K562 (cell line): ENCODE data around the gene MLXIPL. TPM values are rescaled to one million over a fixed set of nuclear protein-coding genes. Genes with fewer than 3 reads are reported as not detected.

Source experiments
- CSDE1 ChIP-seq, 2 experiments: fragments of 450-650 bp; IDR thresholded peaks; 2 replicates each; pipeline ENCODE4 v1.6.1; 2016; ENCODE audit warnings: mild to moderate bottlenecking in 1 of 2
- ESRRA ChIP-seq: fragments of 450-650 bp; IDR thresholded peaks from 2 replicates; pipeline ENCODE4 v1.6.1; 2014; ENCODE audit warnings: low read depth, mild to moderate bottlenecking, moderate library complexity, borderline replicate concordance
- FIP1L1 ChIP-seq: fragments of 200-400 bp; formaldehyde crosslinking; IDR thresholded peaks from 2 replicates; pipeline ENCODE4 v1.6.1; 2018; ENCODE audit warnings: mild to moderate bottlenecking, low read depth, low read length; ENCODE audit not compliant: poor library complexity, severe bottlenecking
- FOXJ3 ChIP-seq: sonication (generic); formaldehyde crosslinking; IDR thresholded peaks from 2 replicates; pipeline ENCODE4 v1.4.0; 2020; ENCODE audit warnings: mild to moderate bottlenecking, missing genetic modification reagents
- GTF2E2 ChIP-seq: fragments of 200-800 bp; sonication (Bioruptor generic); IDR thresholded peaks from 2 replicates; pipeline ENCODE4 v1.6.1; 2016; ENCODE audit warnings: missing genetic modification characterization, missing compliant biosample characterization
- HBP1 ChIP-seq: fragments of 450-650 bp; formaldehyde crosslinking; IDR thresholded peaks from 2 replicates; pipeline ENCODE4 v1.4.0; 2022; ENCODE audit warnings: missing genetic modification characterization
- HMG20B ChIP-seq: fragments of 250-450 bp; sonication (Bioruptor Pico); IDR thresholded peaks from 2 replicates; pipeline ENCODE4 v1.5.0; 2021; ENCODE audit warnings: mild to moderate bottlenecking
- HMGN3 ChIP-seq: IDR thresholded peaks from 2 replicates; pipeline ENCODE4 v1.6.1; 2011; ENCODE audit warnings: borderline replicate concordance, low read depth, mild to moderate bottlenecking, mixed read lengths, low read length; ENCODE audit not compliant: insufficient read length; ENCODE audit errors: extremely low read depth
- HMGXB4 ChIP-seq: sonication (generic); formaldehyde crosslinking; IDR thresholded peaks from 2 replicates; pipeline ENCODE4 v1.8.1; 2023; ENCODE audit warnings: mild to moderate bottlenecking, missing genetic modification reagents
- JUN ChIP-seq, 2 experiments: sonication (generic) in 1 of 2; formaldehyde crosslinking in 1 of 2; IDR thresholded peaks; 2 replicates each; pipeline versions ENCODE4 v1.6.1 to v1.8.0; 2012 to 2022; ENCODE audit warnings: borderline replicate concordance in 2 of 2, mild to moderate bottlenecking in 2 of 2, improper control_type of control experiment in 1 of 2, low read depth in 1 of 2, low read length in 1 of 2, missing genetic modification reagents in 1 of 2
- MXD1 ChIP-seq: fragments of 250-450 bp; sonication (Bioruptor Pico); IDR thresholded peaks from 2 replicates; pipeline ENCODE4 v1.8.0; 2021; ENCODE audit warnings: borderline replicate concordance, mild to moderate bottlenecking, moderate library complexity; ENCODE audit not compliant: poor library complexity, severe bottlenecking
- NCOR1 ChIP-seq: fragments of 450-650 bp; IDR thresholded peaks from 2 replicates; pipeline ENCODE4 v1.6.1; 2016; ENCODE audit warnings: mild to moderate bottlenecking, moderate library complexity
- NONO ChIP-seq, 2 experiments: fragments of 200-400 bp in 1 of 2; fragments of 450-650 bp in 1 of 2; formaldehyde crosslinking in 1 of 2; IDR thresholded peaks; 2 replicates each; pipeline ENCODE4 v1.6.1; 2017; ENCODE audit warnings: low read depth in 2 of 2, mild to moderate bottlenecking in 2 of 2, moderate library complexity in 2 of 2, low read length in 1 of 2
- NRF1 ChIP-seq, 2 experiments: fragments of 450-650 bp; IDR thresholded peaks in 1 of 2; conservative IDR thresholded peaks in 1 of 2; 2 replicates each; pipeline ENCODE4 v1.6.1; 2014; ENCODE audit warnings: mild to moderate bottlenecking in 2 of 2
- PHF20 ChIP-seq: fragments of 450-650 bp; IDR thresholded peaks from 2 replicates; pipeline ENCODE4 v1.6.1; 2018; ENCODE audit not compliant: partially characterized antibody
- POLR2AphosphoS2 ChIP-seq: IDR thresholded peaks from 2 replicates; pipeline ENCODE4 v1.6.1; 2012; ENCODE audit warnings: low read length, improper control_type of control experiment
- POLR2B ChIP-seq: fragments of 450-650 bp; IDR thresholded peaks from 2 replicates; pipeline ENCODE4 v1.6.1; 2018; ENCODE audit warnings: low read depth; ENCODE audit not compliant: partially characterized antibody
- SMARCA5 ChIP-seq: fragments of 450-650 bp; IDR thresholded peaks from 2 replicates; pipeline ENCODE4 v1.6.1; 2016
- SUPT5H ChIP-seq: fragments of 450-650 bp; IDR thresholded peaks from 2 replicates; pipeline ENCODE4 v1.6.1; 2016
- ZBTB43 ChIP-seq: sonication (generic); formaldehyde crosslinking; IDR thresholded peaks from 2 replicates; pipeline ENCODE4 v1.8.0; 2023; ENCODE audit warnings: mild to moderate bottlenecking, missing genetic modification reagents
- ZNF12 ChIP-seq: sonication (generic); formaldehyde crosslinking; IDR thresholded peaks from 2 replicates; pipeline ENCODE4 v1.4.0; 2020; ENCODE audit warnings: mild to moderate bottlenecking, missing genetic modification reagents
- ZNF431 ChIP-seq: sonication (generic); formaldehyde crosslinking; IDR thresholded peaks from 2 replicates; pipeline ENCODE4 v1.8.0; 2022; ENCODE audit warnings: mild to moderate bottlenecking, missing genetic modification reagents
- polyA plus RNA-seq, 8 experiments: library from polyadenylated mRNA; depleted of rRNA in 4 of 8; stranded (reverse) in 5 of 8; unstranded in 3 of 8; fragments of >200 nt; fragmentation: Nextera tagmentation in 2 of 8; fragmentation: Illumina TruSeq in 1 of 8; extraction: Ambion mirVana in 2 of 8; extraction: Trizol in 1 of 8; gene quantifications; 2 replicates each; pipeline versions ENCODE4 v1.2.1 to v1.2.3, GENCODE V29; 2011 to 2014; ENCODE audit warnings: inconsistent platforms in 1 of 8, missing spikeins in 1 of 8
- total RNA-seq, 7 experiments: library from RNA; depleted of rRNA in 6 of 7; stranded (reverse); fragments of >200 nt in 6 of 7; fragmentation: Illumina TruSeq in 2 of 7; extraction: Trizol in 2 of 7; gene quantifications; 2 replicates each; pipeline versions ENCODE4 v1.2.1 to v1.2.3, GENCODE V29; 2011 to 2021; ENCODE audit warnings: low replicate concordance in 1 of 7

MLXIPL gene
- total and polyA plus RNA-seq, 9 of the 15 experiments (the other 6 are each of a cell fraction or from before 2014, with no cell fraction given): 0.11 to 18.4 (median 1.4) TPM

GRCh38 chr7:73578342-73579128 is 45.8 kb downstream of the MLXIPL start, which contains the start of gene TBL2 (continued):
- TF ChIP-seq HMGXB4 (CRISPR knock-in tag): peak; percentile 65; the same call in 1 of the 2 replicates
- TF ChIP-seq SMARCA5: no peak
- TF ChIP-seq FIP1L1: peak; percentile 93
- peak; percentile 92 for TF ChIP-seq HMGN3
- TF ChIP-seq ZNF12 (CRISPR knock-in tag): no peak
- TF ChIP-seq PHF20: peak; percentile 46
- TF ChIP-seq POLR2B: peak; percentile 74
- no peak; the same call in 1 of the 2 replicates for TF ChIP-seq ESRRA
- peak; percentile 93 for TF ChIP-seq SUPT5H
- no peak for TF ChIP-seq HMG20B (CRISPR knock-in tag)
- TF ChIP-seq GTF2E2 (tag): peak; percentile 81; the same call in 1 of the 2 replicates
- peak; percentile 85 to 87 for TF ChIP-seq NRF1 (conservative IDR thresholded peaks at IDR 0.05 in 1 of 2, IDR thresholded peaks at IDR 0.05 in 1 of 2)
- TF ChIP-seq CSDE1 (IDR thresholded peaks at IDR 0.05): peak in 1 of 2 experiments; percentile 34; a peak in 1 of 4 replicates
- TF ChIP-seq NONO (IDR thresholded peaks at IDR 0.05; ENCODE audit: low read depth in 2 of 2, low read length in 1 of 2): peak; percentile 31 to 92; a peak in 3 of 4 replicates
- TF ChIP-seq ZNF431 (CRISPR knock-in tag): 0 out of 2 replicates have a peak, but pooled peaks have one; percentile 62
- TF ChIP-seq FOXJ3: no peak
- no peak for TF ChIP-seq JUN (IDR thresholded peaks at IDR 0.05; ENCODE audit: borderline replicate concordance, low read depth, low read length)
- no peak for TF ChIP-seq JUN (CRISPR knock-in tag; IDR thresholded peaks at IDR 0.05; ENCODE audit: borderline replicate concordance)
- TF ChIP-seq ZBTB43: peak; percentile 61; the same call in 1 of the 2 replicates
- TF ChIP-seq POLR2AphosphoS2: peak; percentile 77; the same call in 1 of the 2 replicates
- peak; percentile 33 for TF ChIP-seq MXD1 (CRISPR knock-in tag)
- TF ChIP-seq NCOR1: peak; percentile 44; the same call in 1 of the 2 replicates
- TF ChIP-seq HBP1: 0 out of 2 replicates have a peak, but pooled peaks have one; percentile 21
